GM19238 (cell line): ENCODE measurements around the gene REX1BD.
"Not testable (repeated sequence)": the region's sequence is repeated elsewhere in the genome, so short reads cannot be mapped to it uniquely, and the experiment has no call there.

Experiments
- DNase-seq: peaks from one replicate; pipeline ENCODE4 v3.0.0; 2011; ENCODE audit warnings: low spot score; ENCODE audit not compliant: insufficient read length

Gene REX1BD

DNA sequence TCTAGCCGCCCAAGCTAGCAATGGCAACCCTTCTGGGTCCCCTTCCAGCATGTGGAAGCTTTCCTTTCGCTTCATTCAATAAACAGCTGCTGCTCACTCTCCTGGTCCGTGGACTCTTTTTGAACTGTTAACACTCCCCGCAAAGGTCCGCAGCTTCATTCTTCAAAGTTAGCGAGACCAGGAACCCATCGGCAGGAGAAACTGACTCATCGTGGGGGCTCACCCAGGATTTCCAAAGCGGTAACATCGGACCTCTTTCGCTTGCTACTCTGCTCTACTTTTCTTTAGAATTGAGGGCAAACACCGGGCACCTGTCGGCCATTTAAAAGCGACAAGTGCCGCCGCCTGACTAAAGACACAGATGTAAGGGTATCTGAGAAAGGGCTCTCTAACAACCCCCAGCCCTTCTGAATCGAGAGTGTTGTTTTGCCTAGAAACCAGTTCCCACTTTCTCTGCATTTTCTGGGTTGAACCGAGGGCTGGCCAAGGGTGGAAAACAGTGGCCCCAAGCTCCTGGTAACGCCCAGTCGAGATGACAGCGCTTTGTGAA is 11.2 kb upstream of the REX1BD start:
- no peak for DNase-seq

DNA sequence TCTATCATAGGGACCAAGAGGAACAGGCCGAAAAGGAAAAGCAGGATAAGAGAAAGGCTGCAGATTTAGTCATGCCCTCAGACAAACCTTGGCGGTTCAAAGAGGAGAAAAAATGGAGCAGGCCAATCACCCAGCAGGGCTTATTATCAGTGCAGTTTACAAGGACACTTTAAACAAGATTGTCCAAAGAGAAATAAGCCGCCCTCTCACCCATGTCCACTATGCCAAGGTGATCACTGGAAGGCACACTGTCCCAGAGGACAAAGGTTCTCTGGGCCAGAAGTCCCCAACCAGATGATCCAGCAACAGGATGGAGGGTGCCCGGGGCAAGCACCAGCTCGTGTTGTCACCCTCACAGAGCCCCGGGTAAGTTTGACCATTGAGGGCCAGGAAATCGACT is 8.3 kb upstream of the REX1BD start:
- no peak for DNase-seq

DNA sequence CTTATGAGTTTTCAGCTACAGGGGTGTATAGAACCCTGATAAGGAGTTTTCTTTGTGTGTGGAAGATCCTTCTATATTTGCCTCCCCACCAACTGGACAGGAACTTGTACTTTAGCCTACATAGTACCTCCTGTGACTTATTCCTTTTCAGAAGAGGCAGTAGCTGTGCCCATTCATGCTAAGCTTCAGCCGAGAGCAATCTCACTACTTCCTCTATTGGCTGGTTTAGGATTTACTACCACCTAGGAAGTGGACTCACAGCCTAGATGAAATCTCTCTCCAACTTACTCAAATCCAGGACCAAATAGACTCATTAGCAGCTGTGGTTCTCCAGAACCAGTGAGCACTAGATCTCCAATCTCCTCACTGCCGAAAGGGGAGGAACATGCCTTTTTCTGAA is 2.3 kb upstream of the REX1BD start:
- no peak for DNase-seq

DNA sequence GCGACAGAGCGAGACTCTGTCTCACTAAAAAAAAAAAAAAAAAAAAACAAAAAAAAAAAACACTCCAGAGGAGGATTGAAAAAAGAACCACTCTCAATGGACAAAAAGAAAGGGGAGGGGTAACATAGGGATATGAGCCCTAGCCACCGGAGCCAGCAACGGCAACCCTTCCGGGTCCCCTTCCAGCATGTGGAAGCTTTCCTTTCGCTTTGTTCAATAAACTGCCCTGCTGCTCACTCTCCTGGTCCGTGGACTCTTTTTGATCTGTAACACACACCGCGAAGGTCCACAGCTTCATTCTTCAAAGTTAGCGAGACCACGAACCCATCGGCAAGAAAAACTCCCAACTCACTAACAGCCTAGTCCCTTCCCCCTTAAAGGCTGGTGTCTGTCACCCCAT is 1.0 kb upstream of the REX1BD start:
- DNase-seq: no peak

DNA sequence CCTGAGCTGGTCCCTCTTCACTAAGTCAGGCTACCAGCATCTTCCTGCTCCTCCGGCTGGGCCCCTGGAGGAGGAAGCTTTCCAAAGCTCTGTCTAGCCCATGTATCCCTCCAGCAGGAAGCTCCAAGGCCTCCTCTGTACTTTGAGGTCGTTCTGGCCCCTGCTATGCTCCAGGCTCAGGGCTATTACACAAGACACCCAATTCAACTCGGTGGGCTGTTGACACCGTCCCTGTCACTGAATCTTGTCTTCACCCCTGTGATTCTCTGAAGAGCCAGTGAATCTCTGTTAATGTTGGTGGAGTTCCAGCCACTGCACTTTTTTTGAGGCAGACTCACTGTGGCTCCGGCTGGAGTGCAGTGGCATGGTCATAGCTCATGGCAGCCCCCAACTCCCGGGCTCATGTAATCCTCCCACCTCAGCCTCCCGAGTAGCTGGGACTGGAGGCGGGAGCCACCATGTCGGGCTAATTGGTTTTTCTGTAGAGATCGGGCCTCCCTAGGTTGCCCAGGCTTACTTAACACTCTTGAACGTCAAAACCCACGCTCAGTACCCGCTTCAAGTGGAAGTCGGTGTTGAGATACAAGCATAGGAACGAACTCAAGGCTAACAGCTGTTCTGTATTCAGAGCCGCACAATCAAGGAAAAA is 512 bp upstream of the REX1BD start:
- DNase-seq: no peak

DNA sequence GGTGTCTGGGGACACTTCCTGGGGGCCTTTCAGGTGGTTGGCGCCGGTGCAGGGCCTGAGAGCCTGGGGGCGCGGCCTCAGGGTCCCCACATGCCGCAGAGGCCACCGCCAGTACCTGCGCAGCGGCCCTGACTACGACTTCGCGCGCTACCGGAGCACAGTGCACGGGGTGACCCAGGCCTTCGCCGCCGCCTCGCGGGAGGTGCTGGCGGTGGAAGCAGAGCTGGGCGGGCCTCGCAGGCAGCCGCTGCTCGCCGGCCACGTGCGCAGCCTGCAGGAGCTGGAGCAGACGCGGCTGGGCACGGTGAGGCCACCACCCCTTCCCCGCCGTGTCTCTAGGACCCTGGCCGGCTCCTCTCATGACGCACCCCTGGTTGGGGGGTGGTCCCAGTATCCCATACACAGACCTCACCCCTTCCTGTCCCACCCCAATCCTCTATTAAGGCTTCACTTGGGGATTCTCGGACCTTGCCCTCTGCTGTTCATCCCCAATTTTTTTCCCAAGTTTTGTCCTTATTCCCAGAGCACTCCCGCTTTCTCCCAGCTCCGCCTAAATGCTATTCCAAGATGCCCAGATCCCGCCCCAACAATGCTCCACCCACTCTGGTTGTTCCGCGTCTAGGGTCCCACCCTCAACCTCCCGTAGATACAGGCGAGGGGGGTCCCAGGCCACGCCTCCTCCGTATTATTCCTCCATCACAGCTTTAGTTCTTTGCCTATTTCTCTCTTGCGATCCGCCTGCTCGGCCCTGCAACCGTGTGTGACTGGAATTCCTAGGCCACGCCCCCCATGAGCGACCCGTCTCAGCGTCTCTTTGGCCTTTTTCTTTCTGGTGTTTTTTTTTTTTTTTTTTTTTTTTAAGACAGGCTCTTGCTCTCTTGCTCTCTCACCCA is 1.0 kb downstream of the REX1BD start:
- DNase-seq: peak; percentile 65

DNA sequence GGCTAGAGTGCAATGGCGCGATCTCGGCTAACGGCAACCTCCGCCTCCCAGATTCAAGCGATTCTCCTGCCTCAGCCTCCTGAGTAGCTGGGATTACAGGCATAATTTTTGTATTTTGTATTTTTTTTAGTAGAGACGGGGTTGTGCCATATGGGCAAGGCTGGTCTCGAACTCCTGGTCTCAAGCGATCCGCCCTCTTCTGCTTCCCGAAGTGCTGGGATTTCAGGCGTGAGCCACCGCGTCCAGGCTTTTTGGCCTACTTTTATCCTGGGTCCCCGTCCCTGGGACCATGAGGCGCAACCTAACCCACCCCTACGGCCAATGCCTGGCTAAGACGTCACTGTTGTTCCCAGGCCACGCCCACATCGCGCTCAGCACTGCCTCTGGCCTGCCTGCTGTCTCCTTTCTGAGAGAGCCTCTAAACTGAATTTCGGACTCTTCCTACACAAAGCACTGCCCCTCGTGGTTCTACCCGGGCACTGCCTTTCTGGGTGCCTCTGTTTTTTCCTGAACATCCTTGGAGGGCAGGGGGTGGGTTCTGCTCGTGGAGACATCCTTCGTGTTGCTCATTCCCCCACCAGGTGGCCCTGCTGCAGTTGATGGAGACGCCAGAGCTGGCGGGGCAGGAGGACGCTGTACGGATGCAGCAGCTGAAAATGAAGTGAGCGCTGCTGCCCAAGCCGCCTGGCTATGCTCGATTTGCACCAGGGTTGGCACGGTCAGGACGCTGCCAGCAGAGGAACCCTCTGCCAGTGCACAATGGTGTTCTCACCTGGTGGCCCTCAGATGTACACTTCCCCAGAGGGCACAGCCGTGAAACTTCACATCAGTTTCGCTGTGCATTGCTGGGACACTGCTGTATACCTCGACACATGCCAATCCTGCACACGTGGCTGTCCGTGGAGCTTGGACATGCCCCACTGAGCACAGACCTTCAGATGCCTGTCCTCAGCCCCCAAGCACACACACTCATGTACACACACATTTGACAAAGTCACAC is 2.0 kb downstream of the REX1BD start:
- DNase-seq: no peak

DNA sequence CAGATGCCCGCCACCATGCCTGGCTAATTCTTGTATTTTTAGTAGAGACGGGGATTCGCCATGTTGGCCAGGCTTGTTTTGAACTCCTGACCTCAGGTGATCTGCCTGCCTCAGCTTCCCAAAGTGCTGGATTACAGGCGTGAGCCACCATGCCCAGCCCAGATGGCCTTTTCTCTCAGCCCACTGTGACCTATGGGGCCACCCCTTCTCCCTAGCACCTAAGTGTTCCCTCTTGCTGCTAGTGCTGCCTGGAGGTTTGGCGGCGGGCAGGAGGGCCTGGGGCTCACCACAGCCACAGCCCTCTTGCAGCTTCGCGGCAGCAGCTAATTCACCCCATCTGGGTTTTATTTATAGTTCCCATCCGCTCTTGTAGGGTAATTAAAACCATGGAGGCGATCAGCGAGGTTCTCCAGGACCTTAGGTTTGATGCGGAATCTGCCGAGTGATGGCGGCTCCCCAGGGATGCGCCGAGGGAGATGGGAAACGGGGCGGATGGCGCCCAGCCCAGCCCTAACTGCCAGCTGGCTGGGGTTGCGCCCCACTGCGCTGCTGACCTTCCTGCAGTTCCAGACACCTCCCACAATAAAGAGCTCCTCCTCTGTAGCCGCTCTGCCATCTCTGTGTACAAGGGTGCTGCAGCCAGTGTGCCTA is 3.3 kb downstream of the REX1BD start:
- no peak for DNase-seq

DNA sequence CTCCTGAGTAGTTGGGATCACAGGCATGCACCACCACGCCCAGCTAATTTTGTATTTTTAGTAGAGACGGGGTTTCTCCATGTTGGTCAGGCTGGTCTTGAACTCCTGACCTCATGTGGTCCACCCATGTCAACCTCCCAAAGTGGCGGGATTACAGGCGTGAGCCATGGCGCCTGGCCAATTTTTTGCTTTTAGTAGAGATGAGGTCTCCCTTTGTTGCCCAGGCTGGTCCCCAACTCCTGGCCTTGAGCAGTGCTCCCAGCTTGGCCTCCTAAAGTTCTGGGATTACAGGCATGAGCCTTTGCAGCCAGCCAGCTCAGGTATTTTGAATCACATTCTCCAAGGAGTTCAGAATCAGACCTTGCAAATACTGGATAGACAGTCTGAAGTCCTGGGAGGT is 4.1 kb downstream of the REX1BD start:
- DNase-seq: not testable (repeated sequence)

DNA sequence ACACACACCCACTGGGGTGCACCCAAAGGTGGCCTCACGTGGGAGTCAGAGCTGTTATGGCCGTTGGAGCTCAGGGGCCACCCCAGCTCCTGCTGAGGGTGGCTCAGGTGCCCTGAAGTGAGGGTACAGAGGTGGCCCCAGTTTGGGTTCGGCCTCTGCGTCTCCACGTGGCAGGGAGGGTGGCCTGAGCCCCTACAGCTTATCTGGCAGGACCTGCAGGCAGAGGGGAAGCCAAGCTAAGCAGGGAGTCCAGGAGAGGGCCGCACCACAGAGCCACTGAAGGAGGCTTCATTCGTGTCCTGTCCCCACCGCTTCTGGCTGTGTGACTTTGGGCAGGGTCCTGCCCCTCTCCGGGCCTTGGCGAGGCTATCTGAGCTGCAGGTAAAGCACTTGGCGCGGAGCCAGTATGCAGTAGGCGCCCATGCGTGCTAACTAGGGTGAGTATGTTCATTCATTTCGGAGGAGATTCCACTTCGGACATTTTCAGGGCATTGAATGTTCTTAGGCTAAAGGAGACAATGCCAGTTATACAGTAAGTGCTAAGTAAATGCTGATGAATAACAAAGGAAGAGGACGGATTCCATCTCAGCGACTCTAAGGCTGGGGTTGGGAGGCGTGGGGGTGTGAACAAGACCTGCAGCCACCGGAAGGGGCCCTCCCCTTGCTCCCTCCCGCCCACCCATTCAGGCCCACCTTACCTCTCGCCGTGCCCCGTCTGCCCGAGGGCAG is 4.9 kb downstream of the REX1BD start:
- DNase-seq: no peak

DNA sequence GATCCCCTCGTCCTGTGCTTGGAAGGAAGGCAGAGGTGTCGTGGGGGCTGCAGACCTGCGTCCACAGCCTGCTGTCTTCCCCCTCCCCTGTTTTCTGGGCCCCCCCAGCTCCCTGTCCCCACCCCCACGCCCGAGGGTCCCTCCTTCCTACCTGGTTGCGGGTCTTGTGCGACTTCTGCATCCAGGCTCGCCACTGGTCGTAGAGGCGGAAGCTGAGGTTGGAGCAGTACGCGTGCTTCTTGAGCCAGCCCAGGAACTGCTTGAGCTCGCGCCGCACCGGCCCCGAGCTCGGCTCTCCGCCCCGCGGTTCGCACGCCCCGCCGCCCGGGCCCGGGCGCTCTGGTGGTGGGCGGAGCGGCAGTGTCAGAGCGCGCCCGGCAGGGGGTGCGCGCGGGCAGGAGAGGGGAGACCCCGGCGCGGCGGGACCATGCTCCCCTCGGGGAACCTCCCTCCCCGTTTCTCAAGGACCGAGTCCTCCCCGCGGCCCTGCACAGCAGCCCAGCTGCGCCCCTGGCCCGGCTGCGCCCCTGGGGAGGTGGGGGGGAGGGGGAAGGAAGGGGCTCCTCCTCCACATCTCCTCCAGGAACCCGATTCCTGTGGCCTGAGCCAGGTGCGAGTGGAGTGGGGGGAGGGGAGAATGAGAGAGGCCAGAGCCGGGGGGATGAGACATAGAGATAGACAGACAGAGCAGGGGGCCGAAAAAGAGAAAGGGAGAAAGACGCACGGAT is 5.7 kb downstream of the REX1BD start:
- DNase-seq: peak; percentile 93

DNA sequence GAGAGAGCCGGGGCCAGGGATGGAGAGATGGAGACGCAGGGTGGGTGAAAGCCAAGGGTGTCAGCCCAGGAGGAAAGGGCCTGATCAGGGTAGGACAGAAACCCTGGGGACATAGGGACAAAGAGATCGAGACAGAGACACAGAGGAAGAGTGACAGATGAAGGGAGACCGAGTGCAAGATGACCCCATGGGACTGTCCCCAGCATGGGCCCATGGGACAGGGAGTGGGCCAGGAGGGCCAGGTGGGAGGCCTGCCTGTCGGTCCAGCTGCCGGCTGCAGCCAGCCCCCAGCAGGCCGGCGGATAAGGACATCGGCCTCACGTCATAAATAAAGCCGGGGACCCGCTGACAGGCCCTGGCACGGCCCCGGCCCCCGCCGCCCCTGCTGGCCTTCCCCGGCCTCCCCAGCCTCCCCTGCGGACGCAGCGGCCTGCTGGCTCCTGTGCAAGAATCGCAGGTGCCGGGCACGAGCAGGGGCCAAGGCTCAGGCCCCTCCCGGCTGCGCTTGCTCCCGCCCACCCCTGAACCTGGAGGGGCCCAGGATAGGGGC is 6.3 kb downstream of the REX1BD start:
- no peak for DNase-seq

DNA sequence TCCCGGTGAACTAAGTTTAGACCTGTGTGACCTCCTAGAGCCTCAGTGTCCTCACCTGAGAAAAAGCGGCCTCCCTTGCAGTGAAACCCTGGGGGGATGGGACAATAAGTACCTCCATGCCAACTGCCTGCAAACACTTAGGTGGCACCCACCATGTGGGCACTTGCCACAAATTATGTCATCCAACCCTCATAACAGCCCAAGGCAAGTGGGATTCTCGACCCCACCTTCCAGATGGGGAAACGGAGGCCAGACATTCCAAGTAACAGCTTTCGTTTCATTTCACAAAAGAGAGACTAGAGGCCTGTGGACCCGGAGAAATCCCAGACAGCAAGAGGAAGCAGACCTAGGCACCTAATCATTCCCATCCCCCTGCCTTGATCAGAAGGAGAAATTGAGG is 6.9 kb downstream of the REX1BD start:
- DNase-seq: no peak

DNA sequence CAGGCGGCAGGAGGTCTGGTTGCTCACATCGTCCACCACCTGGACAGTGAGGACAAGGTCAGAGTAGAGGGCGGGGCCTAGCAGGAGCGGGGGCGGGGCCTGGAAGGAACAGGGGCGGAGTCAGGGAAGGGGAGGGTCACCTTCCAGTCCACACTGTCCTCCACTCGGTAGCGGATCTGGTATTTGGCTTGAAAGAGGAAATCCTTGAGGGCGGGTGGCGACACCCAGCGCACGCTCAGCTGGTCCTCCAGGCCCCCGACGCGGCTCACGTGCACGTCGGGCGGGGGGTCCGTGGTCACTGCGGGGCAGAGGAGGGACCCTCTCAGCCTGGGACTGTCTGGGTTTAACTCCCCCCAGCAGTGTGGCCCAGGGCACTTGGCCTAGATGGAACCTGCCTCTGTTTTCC is 8.2 kb downstream of the REX1BD start:
- no peak for DNase-seq

DNA sequence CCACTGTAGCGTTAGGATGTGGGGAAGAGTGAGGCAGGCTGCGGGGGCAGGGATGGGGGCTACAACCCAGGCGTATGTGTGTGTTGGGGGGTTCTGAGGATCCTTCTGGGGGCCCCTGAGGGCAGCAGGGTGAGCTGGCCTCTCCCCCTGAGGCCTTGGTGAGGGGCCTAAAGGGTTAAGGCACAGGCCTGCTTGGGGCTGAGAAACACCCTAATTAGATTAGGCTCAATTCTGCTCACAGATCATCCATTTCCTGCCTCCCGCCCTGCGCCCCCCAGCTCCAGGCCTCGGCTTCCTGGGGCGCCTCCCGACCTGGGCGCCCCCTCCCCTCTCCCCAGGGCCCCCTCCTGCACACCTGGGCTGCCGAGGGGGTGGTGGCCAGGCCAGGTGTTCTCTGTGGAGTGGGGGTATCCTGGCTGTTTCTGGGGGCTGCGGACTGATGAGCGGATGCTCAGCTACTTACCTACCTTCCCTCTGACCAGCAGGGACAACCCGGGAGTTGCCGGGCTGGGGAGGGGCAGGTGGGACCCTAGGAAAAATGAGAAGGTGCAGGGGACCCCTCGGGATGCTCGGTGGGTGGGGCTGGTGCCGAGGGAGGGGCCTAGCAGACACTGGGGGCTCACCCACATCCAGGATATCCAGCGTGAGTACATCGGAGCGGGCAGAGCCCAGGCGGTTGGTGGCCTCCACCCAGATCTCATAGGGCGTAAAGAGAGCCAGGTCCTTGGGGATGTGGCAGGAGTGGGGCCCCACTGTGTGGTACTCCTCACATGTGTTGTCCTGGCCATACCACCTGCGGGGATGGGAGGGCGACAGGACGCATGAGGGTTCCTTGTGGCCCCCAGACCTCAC is 9.4 kb downstream of the REX1BD start:
- no peak for DNase-seq

DNA sequence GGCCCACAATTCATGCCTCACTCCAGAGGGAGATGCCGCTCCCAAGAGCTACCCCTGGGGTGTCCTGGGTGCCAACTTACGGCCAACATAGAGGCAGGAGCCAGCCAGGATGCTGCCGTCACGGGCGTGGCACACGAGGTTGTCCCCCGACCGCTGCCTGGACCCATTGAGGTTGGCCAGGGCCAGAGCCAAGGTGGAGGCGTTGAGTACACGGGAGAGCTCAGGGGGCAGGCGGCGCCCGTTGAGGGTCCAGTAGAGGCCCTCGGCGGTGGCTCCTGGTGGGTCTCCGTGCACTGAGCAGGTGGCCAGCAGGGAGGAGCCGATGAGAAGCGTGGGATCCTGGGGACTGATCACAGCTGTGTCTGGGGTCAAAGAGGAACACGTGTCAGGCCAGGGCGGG is 10.9 kb downstream of the REX1BD start:
- DNase-seq: no peak

DNA sequence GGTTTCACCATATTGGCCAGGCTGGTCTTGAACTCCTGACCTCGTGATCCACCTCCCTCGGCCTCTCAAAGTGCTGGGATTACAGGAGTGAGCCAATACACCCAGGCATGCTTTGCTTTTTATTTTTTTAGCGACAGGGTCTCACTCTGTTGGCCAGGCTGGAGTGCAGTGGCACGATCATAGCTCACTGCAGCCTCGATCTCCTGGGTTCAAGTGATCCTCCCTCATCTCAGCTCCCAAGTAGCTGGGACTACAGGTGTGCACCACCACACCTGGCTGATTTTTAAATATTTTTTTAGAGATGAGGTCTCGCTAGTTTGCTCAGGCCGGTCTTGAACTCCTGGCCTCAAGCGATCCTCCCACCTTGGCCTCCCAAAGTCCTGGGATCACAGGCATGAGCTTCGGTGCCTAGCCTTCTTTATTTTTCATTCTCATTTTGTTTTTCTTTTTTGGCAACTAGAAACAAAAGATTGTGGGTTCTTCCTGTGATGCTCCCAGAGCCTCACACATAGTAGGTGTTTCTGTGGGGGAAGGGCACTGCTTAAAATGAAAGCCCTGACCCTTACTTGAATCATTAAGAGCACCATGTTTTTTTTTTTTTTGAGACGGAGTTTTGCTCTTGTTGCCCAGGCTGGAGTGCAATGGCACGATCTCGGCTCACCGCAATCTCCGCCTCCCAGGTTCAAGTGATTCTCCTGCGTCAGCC is 12.2 kb downstream of the REX1BD start:
- DNase-seq: not testable (repeated sequence)

DNA sequence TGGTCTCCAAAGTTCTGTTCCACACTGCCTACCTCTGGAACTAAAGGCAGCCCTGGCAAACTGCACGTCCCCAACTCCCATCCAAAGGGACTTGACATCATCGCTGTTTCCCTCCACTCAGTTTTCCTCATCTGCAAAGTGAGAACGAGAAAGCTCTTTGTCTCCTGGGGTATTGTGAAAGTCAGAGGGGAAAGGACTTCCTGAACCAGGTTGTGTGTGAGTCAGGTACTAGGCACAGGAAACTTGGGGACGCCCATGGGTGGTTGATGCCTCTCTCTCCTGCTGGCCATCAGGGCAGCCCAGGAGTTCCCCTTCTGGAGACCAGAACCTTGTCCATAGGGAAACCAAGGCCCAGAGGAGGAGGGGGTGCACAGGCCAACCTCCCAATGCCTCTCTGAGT is 13.3 kb downstream of the REX1BD start:
- no peak for DNase-seq
